ENCODE measurements around the gene CACNB2. TPM values are rescaled to one million over a fixed set of nuclear protein-coding genes. Genes with fewer than 3 reads are reported as not detected.

The CACNB2 gene
- total RNA-seq, 1 experiment from 2014 or later, result not detected

DNA sequence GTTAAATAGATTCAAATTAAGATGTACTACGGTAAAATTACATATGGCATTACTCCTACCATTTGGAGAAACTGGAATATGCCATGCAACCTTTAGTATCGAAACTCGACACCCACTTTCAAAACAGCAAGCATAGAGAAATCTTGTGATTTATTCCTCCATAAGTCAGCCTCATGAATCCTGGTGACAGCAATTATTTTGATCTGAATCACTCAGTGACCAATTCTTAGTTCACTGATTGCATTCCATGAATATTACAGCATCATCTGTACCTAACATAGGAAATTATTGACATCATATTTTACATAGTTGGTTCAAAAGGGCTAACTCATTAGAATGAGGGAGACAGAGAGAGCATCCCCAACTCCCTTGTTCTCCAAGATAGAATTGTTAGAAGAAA, 89.6 kb downstream of the CACNB2 start:
- no peak for DNase-seq (ENCODE audit: low spot score)

DNA sequence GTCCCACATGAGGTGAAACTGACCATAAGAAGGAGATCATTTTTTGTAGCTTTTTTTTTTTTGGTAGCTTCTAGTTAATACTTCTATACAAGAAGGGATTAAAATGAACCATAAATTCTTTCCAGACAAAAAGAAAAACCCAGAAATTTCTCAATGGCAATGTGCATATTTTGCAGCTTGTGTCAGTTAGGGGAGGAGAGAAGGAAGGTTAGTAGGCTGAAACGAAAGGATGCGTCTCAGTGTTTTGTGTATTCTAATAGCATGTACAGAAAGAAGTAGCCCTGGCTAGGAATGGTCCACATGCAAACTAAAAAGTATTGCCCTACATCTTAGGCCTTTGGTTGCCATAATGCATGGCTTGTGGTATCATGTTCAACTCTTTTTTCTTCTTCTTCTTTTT, 90.6 kb downstream of the CACNB2 start:
- DNase-seq (ENCODE audit: low spot score), result no peak

DNA sequence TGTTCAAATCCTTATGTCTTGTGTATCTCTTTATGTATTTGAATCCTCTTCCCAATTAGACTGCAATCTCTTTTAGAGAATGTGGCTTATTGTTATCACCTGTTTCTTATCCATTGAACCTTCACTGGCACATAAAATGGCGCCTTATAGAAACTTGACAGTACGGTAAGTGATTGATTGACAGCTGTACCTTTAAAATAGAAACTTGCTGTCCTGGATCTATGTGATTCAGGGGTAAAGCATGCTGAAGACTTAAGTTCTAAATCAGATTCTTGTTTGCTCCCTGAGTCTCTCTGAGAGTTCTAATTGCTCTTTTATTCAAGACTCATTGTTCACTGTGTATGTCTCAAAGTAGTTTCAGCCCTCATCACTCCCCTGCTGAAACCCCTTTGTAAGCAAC, 91.3 kb downstream of the CACNB2 start:
- no peak for DNase-seq (ENCODE audit: low spot score)

DNA sequence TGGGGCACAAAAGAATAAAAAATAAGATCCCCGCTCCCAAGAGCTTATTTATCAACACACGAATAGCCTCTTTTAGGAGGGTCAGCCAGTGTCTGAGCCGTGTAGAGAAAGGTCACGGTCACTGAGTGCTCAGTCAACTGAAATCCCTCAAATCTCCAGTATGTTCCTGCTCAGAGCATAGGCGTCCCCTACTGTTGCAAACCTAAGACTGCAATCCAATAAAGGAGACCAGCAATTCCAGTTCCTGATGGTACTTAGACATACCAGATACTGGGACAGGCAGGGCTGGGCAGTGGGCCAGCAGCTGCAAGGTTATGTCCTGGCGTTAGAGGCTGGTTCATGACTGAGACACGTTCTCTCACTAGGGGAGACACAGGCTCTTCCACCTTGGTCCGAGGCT, 93.6 kb downstream of the CACNB2 start:
- no peak for DNase-seq (ENCODE audit: low spot score)

DNA sequence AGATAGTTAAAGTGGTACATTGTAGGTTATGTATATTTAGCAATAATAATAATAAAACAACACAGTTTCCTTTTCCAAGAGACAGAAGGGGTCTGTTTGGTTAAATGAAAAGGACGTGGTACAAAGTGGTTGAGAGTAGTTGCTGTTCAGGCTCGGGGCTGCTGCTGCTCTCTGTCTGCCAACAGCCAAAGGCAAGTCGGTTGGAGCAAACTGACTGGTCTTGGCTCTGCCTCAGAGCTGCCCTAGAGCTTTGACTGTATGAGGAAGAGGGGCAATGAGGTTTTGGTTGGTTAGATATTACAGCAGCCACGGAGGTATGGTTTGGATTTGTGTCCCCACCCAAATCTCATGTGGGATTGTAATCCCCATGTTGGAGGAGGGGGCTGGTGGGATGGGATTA, 95.3 kb downstream of the CACNB2 start:
- DNase-seq (ENCODE audit: low spot score), result no peak

DNA sequence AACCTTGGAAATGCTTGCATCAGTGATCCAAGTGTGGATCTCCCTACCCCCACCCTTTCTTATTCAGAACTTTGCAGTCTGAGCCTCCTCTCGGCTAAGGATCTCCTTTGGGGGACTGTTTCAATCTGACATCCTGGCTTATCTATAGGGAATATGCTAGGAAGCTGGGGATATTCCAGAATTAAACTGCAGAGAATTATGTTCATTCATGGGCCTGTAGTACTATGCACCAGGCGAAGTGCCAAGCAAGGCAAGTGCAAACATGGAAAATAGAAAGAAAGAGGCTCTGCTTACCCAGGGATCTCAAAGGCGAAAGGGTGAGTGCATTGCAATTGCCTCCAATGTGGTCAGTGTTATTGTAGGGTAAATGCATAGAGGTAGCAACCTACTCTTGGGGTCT, 96.5 kb downstream of the CACNB2 start:
- DNase-seq (ENCODE audit: low spot score), result no peak

DNA sequence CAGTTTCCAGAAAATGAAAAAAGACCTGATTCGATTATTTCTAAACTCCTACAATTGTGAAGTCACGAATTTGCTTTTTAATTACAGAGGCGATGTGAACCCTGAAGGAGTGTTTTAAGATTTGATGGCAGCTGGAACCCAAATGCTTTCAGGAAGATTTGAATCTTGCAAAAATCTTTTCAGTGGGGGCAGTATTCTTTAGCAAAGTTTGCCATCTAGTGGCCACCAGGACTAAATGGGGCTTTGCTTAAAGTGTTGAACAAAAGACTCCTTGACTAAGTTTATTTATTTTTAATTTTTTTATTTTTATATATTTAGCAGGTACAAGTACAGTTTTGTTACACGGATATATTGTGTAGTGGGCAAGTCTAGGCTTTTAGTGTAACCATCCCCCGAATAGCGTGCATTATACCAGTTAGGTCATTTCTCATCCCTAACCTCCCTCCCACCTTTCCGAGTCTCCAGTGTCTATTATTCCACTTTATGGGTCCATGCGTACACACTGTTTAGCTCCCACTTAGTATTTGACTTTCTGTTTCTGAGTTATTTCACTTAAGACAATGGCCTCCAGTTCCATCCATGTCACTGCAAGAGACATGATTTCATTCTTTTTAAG, 98.8 kb downstream of the CACNB2 start:
- DNase-seq (ENCODE audit: low spot score), result peak; percentile 32

DNA sequence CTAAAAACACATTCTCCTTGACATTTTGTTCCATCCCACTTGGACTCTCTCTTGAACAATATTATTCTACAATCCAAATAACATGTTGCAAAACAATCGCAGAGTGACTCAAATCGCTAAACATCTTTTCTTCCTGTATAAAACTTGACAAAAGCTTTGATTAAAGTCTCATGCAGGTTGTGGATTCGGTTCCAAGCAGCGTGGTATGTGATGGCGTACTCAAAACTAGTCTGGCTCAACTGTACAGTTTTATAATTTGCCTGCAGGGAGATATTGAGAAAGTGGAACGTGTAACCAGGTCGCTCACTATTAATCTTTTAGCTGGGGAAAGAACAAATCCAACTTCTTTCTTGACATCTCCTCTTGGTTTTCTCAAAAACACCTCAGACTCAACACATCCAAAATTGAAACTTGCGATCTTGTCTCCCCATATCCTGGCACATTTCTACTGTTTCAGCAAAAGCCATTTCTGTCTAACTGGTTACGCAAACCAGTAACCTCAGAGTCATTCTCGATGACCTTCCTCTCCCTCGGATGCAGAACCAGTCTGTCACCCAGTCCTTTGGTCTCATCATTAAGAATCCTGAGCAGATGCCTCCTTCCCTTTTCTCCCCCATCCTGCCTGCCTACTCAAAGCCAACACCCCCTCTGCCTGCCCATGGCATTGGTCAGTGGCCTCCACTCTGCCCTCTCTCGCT, 100.1 kb downstream of the CACNB2 start:
- no peak for DNase-seq (ENCODE audit: low spot score)

DNA sequence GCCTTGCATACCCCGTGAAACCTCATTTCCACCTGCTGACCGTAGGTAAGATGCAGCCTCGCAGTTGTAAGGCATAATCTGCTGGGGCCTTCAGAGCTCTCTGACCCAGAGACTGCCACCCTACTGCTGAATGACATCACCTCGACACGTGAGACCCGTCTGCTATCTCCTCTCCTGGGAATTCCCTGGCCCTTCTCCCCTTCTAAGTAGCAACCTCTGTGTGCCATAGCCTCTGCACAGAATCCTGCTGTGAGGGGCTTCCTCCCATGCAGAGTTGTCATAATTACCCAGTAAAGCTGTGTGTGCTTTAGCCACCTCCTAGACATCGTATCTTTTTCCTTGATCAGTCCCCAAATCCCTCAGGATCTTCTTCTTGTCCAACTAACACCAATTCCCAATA, 106.7 kb downstream of the CACNB2 start:
- DNase-seq (ENCODE audit: low spot score), result no peak

DNA sequence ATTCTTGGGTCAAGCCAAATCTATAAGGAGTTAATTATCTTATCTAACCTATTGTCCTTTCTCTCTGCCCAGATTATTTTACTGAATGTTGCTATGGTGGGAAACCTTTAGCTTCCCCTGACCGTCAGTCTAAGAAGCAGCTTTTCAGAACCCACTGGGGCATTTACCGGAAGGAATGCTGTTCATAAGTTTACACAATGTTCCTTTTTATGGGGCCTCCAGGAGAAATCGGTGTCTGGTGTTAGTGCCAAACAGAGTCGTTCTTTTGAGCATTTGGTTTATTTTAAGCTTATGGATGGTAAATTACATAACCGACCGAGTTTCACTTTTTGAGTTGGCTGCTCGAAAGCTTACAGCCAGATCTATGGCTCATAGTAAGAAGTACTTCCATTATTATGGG, 111.9 kb downstream of the CACNB2 start:
- DNase-seq (ENCODE audit: low spot score), result no peak

DNA sequence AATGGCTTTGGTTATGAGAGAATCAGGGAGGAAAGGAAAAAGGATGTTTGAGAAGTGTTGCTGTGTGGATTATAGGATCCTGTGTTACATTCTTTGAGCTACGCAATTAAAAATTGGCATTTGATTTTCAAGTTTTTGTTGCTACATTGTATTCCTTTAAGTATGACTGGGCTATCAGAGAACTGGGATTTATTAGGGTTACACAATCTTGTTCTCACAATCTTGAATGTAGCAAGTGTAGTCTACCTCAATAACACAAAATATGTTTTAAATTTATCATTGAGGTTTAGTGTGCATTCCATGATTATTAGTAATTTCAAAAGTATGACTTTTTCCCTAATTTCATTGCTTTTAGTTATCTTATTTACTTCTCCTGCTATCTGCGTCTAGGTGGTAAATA, 113.9 kb downstream of the CACNB2 start:
- DNase-seq (ENCODE audit: low spot score), result no peak

DNA sequence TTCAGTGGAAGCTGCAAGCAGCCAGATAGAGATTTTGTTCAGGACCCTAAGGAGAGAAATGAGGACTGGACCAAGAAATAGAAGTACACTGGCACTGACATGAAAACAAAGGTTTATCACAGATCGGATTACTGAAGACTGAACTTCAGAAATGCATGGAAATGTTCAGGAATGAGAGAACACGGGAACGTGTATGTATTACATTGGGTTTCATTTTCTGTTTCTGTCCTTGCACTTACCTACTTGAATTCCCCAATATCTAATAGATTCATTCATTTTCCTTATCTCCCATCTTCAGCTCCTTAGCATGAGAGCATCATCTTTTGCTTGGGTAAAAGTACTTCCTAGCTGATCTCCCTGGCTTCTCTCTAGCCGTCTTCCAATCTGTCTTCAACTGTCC, 114.5 kb downstream of the CACNB2 start:
- no peak for DNase-seq (ENCODE audit: low spot score)

DNA sequence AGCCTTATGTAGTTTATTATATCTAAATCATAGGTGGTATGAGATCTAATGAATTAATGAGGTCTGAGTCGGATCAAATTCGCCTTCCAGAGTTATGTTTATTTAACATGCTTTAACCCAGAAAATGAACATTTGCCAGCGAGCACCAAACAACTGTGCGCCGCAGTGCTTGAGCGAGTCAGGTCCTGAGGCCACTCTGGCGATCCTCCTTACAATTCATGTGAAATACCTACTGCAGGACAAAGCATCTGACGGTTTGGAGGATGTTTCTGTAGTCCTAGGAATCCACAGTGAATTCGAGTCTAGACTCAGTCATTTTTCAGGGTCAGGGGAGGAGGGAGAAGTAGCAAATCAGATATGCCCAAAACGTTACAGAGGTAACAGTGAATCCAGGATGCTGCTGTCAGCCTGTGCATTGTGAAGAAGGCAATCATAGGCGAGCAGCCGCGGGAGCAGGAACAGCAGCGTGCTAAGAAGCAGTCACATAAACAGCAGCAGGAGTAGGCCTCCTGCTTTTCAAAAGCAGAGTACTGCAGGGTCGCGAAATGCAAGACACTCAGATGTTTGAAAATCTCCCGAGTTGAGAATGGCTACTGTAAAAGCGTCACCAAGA, 120.2 kb downstream of the CACNB2 start:
- no peak for DNase-seq (ENCODE audit: low spot score)

DNA sequence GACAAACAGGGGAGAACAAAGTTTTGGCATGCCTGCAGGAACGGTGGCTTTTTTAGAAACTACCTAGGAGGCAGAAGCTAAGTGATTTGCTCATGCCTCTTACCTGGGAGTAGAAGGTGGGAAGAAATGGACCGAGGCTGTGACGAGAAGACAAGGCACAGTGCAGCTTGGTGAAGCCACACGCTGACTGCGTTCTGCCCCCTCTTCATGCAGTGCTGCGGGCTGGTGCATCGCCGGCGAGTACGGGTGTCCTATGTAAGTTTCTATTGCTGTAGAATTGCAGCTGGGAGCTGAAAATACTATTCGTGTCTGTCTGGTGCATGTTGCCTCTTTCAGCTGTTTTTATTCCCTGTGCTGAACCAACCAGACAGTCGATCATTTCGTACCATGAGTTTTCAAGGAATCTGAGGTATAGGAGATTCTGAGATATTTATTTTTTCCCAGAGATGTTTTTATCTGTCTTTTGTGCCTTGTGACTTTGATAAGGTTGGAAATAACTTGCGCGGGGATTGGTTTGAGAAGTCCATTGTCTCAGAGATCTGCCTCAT, 120.9 kb downstream of the CACNB2 start:
- no peak for DNase-seq (ENCODE audit: low spot score)

DNA sequence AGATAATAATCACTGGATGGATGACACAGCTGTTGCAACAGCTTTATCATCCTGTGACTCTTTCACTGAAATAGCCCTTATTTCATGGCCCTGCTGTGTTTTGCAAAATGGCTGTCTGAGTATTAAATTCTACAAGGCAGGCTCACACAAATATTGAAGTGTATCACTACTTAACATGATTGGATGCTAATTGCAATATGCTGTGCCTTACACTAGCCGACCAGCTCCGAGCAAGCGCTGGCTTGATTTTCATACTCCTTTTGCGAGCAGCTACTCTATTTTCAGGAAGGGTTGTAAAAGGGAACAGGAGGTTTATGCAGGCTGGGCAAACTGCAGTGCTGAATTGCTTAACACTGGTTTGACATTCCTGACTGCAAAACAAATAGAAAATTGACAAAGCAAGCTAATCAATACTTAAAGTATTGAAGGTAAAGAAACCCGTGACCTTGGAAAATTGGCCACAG, 121.6 kb downstream of the CACNB2 start:
- no peak for DNase-seq (ENCODE audit: low spot score)

DNA sequence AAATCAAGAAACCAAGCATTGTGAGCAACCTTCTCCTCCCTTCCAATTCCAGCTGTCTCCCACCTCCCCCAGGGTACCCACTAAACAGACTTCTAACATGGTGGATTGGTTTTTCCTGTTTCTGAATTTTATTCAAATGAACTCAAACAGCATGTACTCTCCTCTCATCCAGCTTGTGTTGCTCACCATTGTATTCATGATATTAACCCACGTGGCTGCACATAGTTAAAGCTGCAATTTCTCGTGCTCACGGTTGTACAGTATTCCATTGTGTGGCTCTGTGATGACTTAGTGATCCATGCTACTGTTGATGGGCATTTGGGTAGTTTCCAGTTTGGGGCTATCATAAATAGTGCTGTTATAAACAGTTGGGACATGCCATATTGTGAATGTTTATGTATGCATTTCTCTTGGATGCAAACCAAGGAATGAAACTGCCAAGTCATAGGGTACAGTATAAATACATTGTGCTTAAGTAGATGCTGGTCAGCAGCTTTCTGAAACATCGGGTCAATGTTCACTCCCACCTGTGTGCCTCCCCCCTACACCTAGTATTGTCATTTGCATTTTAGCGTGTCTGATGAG, 124.3 kb downstream of the CACNB2 start:
- DNase-seq (ENCODE audit: low spot score), result no peak

DNA sequence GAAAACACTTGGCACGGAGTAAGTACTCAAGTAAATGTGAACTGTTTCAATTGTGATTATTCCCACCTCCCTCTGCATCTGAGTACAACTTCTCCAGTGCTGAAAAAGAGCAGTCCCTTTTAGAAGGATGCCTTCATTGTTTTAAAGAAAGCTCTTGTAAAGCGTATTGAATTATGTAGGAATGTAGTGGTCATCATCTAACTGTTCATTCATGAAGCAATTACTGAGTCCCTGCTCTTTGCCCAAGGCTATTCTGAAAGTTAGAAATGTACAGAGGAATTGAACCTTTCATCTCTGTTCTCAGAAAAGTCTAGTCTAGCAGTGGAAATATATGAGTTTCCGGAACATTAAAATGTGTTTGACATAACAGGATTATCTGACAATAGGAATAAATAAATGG, 127.8 kb downstream of the CACNB2 start:
- no peak for DNase-seq (ENCODE audit: low spot score)

DNA sequence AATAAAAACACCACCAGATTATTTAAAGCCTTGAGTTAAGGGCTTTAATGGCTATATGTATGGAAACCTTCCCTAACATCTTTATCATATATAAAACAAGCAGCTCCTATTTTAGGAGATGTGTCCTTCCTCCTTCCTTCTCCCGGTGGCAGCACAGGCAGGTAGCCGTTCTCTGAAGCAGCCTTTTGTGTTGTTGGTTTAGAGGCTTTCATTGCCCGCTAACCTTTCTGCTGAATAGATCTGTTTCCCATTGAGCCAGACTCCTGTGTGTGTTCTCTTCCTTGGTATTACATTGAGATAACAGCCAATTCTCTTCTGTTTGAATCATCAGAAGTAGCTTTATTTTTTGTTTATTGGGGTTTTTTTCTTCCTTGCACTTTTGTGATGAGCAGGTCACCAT, 131.3 kb downstream of the CACNB2 start:
- no peak for DNase-seq (ENCODE audit: low spot score)

DNA sequence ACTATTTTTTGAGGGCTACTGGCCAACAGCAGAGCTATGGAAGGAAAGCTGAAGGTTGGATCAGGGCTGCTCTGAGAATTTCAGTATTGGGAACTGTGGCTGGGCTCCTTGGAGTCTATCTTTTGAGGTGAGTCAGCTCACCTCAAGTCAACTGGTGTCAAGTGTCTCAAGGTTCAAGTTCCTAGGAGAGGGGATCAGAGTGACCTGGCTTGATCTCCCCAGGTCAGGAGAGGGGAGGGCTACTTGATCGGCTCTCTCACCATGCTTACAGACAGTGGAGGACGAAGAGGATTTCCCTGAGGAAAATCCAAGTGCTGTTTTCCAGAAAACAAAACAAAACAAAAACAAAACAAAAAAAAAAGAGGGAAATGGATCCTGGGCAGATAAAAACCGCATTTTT, 132.8 kb downstream of the CACNB2 start:
- no peak for DNase-seq (ENCODE audit: low spot score)

DNA sequence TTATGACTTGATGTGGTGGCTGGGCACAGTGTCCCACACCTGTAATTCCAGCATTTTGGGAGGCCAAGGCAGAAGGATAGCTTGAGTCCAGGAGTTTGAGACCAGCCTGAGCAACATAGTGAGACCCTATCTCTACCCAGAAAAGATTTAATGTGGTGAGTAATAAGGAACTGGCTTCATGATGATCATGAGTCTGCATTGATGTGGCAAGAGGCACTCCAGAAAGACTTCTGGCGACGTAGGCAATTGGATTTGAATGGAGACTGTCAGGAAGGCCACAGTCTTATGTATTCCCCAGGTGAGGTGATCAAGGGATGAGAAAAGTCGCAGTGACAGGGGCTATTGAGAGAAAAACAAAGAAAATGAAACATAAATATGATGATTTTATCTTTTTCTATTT, 138.0 kb downstream of the CACNB2 start:
- no peak for DNase-seq (ENCODE audit: low spot score)

DNA sequence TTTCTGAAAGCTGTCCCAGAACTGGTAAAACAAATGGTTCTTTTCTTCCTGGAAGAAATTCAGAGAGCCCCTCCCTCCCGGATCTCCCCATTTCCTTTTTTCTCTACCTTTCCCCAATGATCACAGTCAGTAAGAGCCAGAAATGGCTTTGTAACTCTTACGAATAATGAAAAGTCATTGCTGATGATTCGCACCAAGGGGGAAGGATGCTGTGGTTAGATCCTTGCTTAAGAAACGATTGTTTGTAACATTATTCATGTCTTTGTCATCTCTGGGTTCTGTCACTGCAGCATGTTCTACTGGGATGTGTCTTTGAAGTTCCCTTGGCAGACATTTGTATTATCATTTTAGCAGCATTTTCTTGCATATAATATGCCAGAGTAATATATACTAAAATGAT, 138.9 kb downstream of the CACNB2 start:
- DNase-seq (ENCODE audit: low spot score), result no peak

DNA sequence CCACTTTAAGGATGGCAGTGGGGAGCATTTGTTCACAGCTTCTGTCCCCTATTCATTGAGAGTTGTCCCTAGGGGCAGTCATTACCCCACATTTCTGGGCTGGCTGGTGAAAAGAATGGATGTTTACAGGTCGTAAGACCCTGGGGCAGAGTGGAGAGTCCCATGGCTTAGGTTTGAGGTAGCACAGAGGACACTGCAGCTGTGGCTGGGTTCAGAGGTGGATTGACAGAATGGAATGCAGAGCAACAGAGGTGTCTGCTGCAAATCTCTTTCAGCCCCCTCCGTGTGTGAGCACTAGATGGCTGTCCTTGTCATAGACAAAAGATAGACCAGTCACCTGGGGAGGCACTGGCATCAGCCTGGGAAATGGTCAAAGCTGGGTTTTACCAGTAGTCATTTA, 141.9 kb downstream of the CACNB2 start:
- no peak for DNase-seq (ENCODE audit: low spot score)

All from HT-29 (cell line).